Ureter (tissue), 1 donor: ENCODE results near the gene OR5H14. TPM values are rescaled to one million over a fixed set of nuclear protein-coding genes. Genes with fewer than 3 reads are reported as not detected.

Experiments used
- DNase-seq: peaks from one replicate; pipeline ENCODE4 v3.0.0-alpha.2; 2020; ENCODE audit warnings: low spot score
- total RNA-seq: library from RNA; stranded (reverse); gene quantifications from one replicate; pipeline ENCODE4 v1.2.4, GENCODE V29; 2023
- donor health status: DM: yes; HTN: yes; CAD: no.

Gene OR5H14
- total RNA-seq, 1 donor from 2014 or later = not detected

- DNase-seq = no peak
These were observed 51.7 kb downstream of the OR5H14 start for GRCh38 chr3:98199020-98199419.

Other genes starting within 250 kb of the OR5H14 start
- gene RIOX2, start 175.0 kb upstream of the OR5H14 start, total RNA-seq = 53.6 TPM
- gene GABRR3, start 112.2 kb upstream of the OR5H14 start, total RNA-seq = 0.10 TPM
- not detected for gene OR5AC2, start 60.3 kb upstream of the OR5H14 start, total RNA-seq
- 0.13 TPM for gene OR5H1, start 16.8 kb upstream of the OR5H14 start, total RNA-seq
- gene OR5H15, start 19.2 kb downstream of the OR5H14 start, total RNA-seq = not detected
- gene OR5H6, start 116.8 kb downstream of the OR5H14 start, total RNA-seq = not detected
- gene OR5H2, start 135.0 kb downstream of the OR5H14 start, total RNA-seq = not detected
- not detected for gene OR5K4, start 206.4 kb downstream of the OR5H14 start, total RNA-seq
- not detected for gene OR5K3, start 243.2 kb downstream of the OR5H14 start, total RNA-seq